GM18867 (cell line): ENCODE data around the gene SEC61A2.
A peak's percentile ranks its signal among the peaks of the same experiment; 100 is the strongest.
"Not testable (repeated sequence)": the region's sequence is repeated elsewhere in the genome, so short reads cannot be mapped to it uniquely, and the experiment has no call there.

ENCODE experiments used
- ATAC-seq: cut with Tn5 transposase; IDR thresholded peaks from one replicate; pipeline ENCODE4 v1.9.1; 2021; ENCODE audit warnings: mild to moderate bottlenecking, moderate library complexity; ENCODE audit not compliant: unreplicated experiment

Gene SEC61A2

DNA sequence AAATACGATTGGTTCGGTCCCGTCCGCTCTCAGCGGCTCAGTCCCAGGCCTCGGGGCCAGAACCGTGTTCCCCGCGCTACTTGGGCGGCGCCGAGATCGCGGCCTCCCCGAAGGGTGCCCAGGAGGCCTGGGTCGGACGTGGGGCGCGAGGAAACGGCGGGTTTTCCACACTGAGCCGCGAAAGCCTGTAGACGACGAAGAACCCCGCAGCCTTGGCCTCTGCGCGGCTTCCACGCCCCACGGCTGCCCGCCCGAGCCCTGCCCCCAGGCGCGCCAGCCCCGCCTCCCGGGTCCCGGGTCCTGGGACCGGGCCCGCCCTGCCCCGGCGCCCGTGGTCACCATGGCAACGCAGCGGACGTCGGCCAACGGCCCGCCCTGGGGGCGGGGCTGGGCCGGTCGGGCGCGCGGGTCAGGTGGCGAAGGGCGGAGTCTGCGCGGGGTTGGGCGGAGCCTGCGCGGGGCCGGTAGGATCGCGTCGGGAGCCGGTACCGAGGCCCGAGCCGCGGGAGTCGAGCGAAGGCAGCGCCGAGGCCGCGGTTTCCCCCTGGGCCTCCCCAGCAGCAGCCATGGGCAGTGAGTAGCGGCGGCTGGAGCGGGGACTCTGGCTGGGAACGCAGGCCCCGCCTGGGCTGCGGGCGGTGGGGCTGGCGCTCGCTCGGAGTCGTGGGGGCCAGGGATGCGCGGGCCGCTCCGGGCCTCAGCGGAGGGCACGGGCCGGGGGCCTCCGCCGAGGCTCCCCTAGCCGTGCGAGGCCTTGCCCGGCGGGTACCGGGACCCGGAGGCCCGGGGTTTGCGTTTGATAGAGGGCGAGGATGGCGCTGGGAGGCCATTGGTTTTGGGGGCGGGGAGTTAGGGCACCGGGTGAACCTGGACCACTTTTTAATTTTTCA lies at the start of gene SEC61A2:
Gene SEC61A2 (plus strand): TSS at position 456 of the 890 bp plus-strand sequence. CDS start 111 bp downstream, at position 567.
- peak; percentile 89 for ATAC-seq

DNA sequence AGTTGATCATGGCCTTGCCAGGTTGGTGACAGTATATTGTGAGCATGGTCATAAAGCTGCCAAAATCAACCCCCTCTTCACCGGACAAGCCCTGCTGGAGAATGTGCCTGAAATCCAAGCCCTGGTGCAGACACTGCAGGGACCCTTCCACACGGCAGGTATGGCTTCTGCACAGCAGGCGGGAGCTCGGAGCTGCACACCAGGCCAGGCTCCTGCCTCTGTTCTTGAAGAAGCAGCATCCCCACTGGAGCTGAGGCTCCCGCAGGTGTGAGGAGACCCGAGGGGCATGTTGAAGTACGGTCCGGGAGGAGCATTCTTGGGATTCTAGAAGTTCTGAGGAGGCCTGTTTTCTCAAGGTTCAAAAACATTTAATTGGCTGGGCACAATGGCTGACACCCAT lies 48.0 kb upstream of the SEC61A2 start:
- no peak for ATAC-seq

DNA sequence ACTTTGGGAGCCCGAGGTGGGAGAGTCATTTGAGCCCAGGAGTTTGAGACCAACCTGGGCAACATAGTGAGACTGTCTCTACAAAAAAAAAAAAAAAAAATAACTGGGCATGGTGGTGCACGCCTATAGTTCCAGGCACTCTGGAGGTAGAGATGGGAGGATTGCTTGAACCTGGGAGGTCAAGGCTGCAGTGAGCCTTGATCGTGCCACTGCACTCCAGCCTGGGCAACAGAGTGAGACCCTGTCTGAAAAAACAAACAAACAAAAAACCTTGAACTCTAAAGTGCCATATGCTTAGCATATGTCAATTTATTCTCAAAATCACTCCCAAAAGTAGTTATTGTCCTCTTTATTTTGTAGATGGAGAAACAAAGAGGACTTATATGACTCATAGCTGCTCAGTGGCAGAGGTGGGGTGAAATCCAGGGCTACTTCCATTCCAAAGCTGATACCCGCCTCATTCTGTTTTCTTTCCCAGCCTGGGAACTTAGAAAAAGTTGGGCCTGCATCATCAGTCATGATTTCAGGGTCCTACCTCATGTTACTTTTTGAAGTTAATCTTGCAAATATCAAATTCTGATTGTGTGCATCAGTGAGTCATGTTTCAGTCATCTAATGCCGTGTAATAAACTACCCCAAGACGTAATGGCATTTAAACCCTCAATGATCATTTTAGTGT lies 47.5 kb upstream of the SEC61A2 start:
- ATAC-seq = no peak

DNA sequence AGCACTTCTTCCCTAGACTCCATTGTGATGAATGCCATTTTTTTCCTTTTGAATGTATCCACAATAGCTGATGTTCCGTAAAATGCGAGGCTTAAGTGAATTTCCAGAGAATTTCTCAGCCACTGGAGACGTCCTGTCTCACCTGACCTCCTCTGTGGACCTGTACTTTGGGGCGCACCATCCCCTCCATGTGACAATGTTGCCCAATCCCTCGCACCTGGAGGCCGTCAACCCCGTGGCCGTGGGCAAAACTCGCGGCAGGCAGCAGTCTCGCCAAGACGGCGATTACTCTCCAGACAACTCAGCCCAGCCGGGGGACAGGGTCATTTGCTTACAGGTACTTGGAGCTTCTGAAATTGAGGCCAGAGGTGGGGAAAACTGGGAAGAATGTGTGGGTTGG lies 40.6 kb upstream of the SEC61A2 start:
- ATAC-seq = no peak

DNA sequence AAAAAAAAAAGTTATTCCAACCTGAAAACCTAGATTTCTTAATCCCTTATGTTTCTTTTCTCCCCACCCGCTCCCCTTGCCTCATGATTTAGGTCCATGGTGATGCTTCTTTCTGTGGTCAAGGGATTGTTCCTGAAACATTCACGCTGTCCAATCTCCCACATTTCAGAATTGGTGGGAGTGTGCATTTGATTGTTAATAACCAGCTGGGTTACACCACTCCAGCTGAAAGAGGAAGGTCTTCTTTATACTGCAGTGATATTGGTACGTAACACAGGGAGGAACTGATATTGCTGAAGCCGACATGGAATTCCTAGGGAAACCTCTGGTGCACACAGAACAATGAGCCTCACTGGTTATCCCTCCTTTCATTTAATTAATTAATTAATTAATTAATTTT lies 38.1 kb upstream of the SEC61A2 start:
- no peak for ATAC-seq

- not testable (repeated sequence) for ATAC-seq
These were observed 32.1 kb upstream of the SEC61A2 start for GRCh38 chr10:12097361-12097760.

- no peak for ATAC-seq
These were observed 31.7 kb upstream of the SEC61A2 start for GRCh38 chr10:12097791-12098190.

DNA sequence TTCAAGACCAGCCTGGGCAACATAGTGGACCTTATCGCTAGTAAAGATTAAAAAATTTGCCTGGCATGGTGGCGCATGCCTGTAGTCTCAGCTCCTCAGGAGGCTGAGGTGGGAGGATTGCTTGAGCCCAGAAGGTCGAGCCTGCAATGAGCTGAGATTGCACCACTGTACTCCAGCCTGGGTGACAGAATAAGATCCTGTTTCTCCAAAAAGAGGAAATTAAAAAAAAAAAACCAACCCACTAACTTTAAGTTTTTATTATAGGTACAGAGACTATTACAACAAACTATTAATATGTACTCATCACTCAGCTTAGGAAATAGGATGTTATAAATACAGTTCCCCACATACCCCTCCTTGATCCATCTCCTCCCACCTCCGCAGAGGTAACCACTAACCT lies 30.5 kb upstream of the SEC61A2 start:
- ATAC-seq = no peak

GRCh38 chr10:12103802-12104201 lies 25.7 kb upstream of the SEC61A2 start:
- no peak for ATAC-seq

DNA sequence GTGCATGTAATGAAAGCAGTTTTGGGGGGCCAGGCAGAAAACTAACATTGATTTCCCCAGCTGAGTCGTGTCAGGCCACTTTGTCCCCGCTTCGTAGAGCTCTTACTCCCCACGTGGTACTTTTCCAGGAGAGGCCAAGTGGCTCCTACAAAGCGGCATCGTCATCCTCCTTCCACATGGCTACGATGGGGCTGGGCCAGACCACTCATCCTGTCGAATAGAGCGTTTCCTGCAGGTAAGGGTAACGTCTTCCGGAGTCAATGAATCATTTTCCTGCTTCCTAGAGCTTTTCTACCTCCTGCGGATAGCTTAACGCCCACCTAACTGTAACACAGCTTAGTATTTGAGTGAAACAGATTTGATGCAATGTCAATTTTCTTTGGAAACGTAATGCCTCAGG lies 21.7 kb upstream of the SEC61A2 start:
- no peak for ATAC-seq

- no peak for ATAC-seq
These were observed 20.2 kb upstream of the SEC61A2 start for GRCh38 chr10:12109286-12109685.

GRCh38 chr10:12111528-12111927 lies 17.9 kb upstream of the SEC61A2 start:
- ATAC-seq = no peak

DNA sequence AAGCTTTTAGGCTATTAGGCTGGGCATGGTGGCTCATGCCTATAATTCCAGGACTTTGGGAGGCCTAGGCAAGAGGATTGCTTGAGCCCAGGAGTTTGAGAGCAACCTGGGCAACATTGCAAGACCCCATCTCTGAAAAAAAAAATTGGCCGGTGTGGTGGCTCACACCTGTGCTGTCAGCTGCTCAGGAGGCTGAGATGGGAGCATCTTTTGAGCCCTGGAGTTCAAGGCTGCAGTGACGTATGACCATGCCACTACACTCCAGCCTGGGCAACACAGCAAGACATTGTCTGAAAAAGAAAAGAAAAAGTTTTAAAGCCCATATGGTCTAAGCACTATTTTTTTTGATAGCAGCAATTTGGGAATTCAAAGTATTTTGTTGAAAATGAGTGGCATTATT lies 15.8 kb upstream of the SEC61A2 start:
- no peak for ATAC-seq

DNA sequence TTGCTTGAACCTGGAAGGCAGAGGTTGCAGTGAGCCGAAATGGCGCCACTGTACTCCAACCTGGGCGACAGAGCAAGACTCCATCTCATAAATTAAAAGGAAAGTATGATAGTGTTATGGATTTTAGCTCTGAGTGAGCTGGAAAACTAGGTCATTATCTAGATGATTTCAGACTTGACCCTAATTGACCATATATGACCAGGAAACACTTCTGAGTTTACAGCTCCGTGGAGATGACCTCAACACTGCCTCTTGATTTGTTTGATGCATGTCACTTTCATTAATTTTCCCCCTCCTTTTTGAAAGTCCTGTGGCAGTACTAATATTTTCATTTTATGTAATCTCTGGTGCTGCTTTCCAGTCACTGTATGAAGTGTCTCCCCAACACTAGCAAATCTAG lies 7.8 kb upstream of the SEC61A2 start:
- ATAC-seq = peak; percentile 29

GRCh38 chr10:12130237-12130872 lies 878 bp downstream of the SEC61A2 start:
- ATAC-seq = peak; percentile 38

- no peak for ATAC-seq
These were observed 6.2 kb downstream of the SEC61A2 start for GRCh38 chr10:12135631-12136030.

DNA sequence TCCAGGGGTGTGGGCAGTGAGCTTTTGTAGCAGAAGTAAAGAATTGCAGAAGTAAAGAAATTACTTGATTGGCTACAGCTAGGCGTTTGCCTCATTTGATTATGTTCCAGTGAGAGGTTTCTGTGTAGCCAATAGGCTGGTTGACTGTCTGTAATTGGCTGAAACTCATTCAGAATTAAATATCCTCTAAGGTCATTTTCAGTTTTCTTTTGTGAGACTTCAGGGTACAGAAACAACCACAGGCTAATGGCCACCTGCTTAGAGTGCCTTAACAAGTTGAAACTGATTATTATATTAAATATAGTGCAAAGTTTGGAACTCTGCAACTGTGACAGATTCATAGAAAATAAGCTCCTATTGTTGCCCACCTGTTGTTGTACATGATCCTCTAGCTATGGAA lies 10.6 kb downstream of the SEC61A2 start:
- ATAC-seq = no peak

GRCh38 chr10:12144538-12144937 lies 15.1 kb downstream of the SEC61A2 start:
- ATAC-seq = no peak

DNA sequence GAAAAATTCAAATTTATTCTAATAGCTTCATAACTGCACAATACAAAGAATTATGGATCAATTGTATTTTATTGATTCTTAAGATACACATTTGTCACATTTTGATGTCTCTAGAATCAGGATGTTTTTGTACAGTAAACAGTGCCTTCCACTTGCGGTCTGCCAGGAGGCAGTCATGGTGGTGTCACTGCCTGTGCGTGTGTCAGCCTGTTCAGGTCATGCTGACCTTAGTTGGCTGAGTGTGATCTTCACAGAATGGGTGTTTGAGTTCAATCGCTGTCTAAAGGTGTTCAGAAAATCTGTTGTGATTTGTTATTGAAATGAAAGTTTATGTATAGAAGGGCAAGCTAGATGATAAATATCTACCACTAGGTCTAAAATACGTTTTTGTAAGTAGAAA lies 20.7 kb downstream of the SEC61A2 start:
- ATAC-seq = no peak

- no peak for ATAC-seq
These were observed 25.0 kb downstream of the SEC61A2 start for GRCh38 chr10:12154516-12154915.

DNA sequence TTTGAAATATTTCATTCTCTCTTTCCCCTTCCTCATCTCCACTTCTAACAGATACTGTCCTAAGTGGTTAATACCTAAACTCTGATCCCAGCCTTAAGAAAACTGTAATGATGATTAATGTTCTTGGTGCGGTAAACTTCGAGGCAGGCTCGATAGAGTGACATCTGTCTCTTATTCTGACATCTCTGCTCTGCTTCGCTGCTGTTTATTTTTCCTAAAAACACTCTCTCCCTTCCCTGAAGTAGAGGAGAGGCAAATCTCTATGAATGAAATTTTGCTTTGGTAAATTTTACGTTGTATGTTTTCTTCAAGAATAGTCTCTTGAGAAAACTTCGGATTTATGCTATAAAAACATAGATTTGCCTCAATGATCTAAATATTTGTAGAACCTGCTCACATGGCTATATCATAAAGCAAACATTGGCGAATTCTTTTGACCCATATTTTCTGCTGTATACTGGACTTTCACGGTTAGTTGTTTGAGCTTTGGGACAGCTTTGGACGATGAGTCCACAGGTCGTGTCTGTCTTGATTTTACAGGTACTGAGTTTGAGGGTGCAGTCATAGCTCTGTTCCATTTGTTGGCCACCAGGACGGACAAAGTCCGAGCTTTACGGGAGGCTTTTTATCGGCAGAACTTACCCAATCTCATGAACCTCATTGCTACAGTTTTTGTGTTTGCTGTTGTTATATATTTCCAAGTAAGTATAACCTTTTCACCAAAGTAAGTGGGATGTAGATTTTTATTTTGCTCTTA lies 27.1 kb downstream of the SEC61A2 start:
- no peak for ATAC-seq
